ENCODE measurements around the gene LPCAT1.
"Not testable (repeated sequence)": the region's sequence is repeated elsewhere in the genome, so short reads cannot be mapped to it uniquely, and the experiment has no call there.

Gene LPCAT1

DNA sequence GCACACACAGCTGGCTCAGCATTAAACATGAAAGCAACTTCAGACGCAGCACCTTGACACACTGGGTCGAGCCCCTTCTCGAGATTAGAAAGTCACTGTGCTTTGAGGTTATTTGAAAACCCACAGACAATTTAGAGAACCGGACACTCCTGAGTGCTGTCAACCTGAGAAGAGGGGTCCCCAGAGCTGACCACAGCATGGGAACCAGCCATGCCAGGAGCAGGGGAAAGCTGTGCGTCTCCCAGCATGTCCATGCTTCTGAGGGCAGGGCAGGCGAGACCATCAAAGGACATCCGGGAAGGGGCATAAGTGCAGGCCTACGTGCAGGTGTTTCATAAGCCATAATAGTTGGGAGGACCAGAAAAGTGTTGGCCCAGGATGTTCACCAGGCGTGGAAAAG is 99.0 kb downstream of the LPCAT1 start:
- DNase-seq (ENCODE audit: low read depth): no peak

DNA sequence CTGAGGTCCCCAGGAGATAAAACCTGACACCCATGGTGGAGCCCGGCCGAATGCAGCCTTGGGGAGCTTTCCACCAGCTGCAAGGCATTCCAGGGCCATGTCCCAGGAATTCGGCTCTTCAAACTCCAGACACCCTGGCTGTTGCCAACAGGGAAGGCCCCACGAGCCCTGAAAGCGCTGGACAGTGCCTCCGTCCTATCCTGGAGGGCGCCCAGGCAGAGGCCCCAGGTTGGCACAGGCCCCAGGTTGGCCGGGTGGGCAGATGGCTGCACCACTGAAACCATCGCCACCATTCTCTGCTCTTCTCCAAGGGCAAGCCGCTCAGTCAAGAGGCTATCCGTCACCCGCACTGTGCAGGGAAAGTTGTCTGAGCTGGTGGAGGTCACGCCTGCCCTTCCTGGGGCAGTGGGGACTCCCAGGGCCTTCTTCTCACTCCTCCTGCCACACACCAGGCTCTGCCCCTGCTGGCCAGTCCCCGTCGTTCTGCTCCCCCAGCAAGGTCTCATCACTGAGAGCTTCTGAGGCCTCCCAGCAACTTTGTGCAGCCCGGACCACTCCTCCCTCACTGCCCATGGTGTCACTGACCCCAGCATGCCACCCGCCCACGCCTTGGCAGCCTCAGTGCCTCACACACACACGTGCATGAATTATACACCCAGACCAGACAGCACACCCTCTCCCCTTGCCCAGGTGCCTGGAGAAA is 99.7 kb downstream of the LPCAT1 start:
- no peak for DNase-seq (ENCODE audit: low read depth)

DNA sequence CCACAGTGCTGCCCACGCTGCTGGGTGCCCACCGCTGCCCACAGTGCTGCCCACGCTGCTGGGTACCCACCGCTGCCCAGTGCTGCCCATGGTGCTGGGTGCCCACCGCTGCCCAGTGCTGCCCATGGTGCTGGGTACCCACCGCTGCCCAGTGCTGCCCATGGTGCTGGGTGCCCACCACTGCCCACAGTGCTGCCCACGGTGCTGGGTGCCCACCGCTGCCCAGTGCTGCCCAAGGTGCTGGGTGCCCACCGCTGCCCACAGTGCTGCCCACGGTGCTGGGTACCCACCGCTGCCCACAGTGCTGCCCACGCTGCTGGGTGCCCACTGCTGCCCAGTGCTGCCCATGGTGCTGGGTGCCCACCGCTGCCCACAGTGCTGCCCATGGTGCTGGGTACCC is 101.2 kb downstream of the LPCAT1 start:
- not testable (repeated sequence) for DNase-seq (ENCODE audit: low read depth)

DNA sequence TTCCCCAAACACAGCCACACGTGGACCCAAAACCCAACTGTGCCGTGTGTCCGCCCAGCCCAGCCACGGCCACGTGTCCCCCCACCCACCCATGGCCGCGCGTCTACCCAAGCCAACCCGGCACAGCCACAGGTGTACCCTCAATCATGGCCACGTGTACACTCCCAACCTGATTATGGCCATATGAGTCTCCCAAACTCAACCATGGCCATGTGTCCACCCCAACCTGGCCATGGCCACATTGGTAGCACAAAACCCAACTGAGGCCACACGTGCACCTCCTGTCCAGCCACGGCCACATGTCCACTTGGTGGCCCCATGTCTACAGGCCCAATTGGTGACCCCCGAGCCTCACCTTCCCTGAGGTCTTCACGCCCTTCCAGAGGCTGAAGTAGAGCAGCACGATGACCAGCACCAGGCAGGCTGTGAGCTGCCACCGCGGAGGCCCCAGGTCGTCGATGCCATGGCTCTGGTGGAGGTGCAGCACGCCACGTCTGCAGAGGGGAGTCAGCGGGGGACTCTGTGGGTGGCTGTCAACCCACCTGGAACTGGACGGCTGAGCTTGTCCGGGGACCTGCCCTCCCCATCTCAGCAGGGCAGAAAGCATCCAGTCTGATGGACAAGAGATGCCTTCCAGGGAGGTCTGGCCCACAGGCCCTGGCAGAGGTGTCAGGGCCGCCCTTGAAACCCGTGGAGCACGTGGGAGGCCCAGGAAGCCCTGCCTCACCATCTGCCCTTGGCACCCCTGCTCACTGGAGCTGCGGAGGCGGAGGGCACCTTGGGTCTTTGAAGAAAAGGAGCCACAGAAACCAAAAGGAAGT is 102.0 kb downstream of the LPCAT1 start:
- no peak for DNase-seq (ENCODE audit: low read depth)

DNA sequence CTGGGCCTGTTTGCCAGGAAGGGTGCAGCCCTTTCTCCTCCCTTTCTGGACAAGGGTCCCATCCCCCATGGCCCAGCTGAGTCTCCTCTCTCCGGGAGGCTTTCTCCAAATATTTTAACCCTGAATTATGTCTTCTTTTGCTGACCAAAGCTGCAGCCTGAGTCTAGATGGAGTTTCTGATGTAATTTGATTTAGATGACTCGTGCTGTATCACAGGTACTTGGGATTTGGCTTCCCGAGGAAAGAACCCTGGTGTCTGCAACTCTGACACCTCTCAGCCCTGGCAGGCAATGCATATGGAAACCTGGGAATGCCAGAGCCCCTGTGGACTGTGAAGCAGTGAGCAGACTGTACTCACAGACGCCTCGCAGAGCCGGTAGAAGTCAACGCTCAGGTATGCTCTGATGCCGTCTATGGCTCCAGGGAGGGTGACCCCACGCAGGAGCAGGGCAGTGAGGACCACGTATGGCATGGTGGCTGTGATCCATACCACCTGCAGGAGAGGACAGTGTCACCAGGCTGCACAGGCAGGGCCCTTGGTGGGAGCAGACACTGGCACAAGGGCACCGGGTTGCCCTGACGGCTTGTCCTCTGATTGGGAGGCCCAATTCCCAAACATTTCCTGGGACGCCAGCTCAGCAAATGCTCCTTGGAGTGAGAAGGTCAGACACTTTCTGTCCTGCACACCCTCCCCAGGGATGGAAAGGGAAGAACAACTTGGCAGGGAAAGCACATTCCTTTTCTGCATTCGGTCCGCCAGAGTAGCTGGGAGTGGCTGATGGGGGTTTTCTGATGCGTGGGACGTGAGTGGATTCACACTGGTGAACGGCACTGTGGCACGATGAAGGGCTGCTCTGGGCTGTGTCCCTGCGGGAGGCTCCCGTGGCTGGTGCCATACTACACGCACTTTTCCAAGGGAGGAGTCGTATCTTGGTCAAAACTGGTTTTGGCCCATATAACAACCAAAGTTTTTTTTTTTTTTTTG is 103.3 kb downstream of the LPCAT1 start:
- DNase-seq (ENCODE audit: low read depth): no peak

DNA sequence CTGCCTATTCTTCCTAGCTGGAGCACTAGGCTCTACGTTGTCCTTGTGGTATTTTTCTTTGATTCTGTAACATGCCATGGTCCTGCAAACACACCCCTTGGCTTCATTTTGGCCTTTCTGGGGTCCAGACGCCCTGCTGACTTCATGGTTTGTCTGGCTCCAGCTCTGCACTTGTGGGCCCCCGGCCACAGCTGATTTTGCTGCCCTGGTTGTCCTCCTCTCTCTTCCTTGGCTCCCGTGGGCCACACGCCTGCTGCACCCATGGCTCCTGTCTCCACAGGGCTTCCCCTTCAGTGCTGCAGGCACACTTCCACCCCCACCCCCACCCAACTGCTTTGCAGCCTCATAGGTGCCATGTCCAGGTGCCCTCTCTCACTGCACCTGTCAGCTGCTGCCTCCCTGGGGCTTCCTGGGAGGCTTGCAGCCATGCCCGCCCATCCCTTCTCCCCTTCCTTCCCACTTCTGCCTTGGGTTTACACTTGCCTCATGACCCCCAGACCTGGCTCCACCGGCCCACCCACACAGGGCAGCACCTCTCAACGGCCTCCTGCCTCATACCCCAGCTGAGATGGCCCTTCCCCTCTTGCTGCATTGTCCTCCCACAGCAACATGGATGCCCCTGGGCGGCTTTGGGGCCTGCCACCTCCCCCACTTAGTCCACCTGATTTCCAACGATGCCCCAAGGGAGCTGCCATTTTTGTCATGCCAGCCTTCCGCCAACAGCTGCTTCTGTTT is 104.1 kb downstream of the LPCAT1 start:
- no peak for DNase-seq (ENCODE audit: low read depth)

DNA sequence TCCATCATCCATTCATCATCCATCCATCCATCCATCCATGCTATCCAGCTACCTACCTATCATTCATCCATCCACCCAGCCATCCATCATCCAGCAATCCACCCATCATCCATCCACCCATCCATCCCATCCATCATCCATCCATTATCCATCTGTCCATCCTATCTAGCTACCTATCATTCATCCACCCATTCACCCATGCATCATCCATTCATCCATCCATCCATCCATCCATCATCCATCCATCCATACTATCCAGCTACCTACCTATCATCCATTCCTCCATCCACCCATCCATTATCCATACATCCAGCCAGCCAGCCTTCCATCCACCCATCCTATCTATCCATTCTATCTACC is 104.9 kb downstream of the LPCAT1 start:
- no peak for DNase-seq (ENCODE audit: low read depth)

DNA sequence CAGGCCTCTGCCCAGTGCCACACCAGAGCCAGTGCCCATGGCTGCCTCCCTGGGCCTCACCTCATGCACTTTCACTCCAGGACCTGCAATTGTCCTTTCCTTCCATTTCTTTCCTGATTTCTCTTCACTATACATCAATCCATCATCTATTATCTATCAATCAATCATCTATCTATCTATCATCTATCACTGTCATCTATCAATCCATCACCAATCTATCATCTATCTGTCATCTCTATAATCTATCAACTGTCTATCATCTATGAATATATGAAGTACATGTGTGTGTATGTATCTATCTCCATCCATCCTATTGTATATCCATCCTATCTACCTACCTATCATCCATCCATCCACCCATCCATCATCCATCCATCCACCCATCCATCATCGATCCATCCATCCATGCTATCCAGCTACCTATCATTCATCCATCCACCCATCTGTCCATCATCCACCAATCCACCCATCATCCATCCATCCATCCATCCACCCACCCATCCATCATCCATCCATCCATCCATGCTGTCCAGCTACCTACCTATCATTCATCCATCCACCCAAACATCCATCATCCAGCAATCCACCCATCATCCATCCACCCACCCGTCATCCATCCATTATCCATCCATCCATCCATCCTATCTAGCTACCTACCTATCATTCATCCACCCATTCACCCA is 105.4 kb downstream of the LPCAT1 start:
- DNase-seq (ENCODE audit: low read depth): no peak

DNA sequence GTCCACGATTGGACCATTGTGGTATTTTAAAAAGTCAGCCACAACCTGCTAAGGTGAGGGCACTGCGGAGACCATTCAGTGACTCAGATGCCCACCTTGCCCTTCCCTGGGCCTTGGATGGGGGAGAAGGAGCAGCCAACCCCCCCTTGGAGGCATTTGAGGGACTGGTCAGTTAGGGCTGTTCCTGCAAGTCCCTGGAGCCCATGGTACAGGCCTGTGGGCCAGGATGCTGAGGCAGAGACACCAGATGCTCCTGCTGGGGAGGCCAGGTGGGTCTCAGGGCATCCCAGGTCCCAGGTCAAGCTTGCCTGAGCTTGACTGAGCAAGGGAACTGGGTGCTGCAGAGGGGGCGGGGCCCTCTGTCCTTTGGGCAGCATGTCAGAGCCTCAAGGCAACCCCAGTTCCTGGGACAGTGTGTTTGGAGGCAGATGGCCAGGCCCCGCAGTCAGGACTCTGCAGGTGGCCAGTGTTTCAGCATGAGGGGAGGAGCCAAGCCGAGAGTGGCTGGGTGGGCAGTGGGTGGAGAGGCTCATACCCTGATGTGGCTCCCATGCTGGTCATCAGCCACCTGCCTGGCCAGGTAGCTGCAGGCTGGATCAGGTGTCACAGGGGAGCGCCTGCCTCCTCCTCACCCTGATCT is 106.1 kb downstream of the LPCAT1 start:
- no peak for DNase-seq (ENCODE audit: low read depth)

DNA sequence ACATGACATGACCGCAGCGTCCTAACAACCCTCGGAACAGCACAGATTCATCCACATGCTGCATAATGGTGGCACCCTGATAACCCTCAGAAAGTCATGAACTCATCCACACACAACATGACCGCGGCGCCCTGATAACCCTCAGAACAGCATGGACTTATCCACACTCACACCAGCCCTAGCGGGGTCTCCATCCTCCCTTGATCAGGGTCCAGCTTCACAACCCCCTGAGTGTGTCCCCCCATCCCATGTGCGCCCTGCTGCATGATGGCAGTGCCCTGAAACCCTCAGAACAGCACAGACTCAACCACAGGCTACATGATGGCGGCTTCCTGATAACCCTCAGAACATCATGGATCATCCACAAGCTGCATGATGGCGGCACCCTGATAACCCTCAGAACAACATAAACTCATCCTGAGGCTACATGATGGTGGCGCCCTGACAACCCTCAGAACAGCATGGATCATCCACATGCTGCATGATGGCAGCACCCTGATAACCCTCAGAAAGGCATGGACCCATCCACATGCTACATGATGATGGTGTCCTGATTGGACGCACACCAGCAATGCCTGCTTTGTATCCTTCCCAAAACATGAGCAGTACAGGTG is 106.8 kb downstream of the LPCAT1 start:
- DNase-seq (ENCODE audit: low read depth): no peak

DNA sequence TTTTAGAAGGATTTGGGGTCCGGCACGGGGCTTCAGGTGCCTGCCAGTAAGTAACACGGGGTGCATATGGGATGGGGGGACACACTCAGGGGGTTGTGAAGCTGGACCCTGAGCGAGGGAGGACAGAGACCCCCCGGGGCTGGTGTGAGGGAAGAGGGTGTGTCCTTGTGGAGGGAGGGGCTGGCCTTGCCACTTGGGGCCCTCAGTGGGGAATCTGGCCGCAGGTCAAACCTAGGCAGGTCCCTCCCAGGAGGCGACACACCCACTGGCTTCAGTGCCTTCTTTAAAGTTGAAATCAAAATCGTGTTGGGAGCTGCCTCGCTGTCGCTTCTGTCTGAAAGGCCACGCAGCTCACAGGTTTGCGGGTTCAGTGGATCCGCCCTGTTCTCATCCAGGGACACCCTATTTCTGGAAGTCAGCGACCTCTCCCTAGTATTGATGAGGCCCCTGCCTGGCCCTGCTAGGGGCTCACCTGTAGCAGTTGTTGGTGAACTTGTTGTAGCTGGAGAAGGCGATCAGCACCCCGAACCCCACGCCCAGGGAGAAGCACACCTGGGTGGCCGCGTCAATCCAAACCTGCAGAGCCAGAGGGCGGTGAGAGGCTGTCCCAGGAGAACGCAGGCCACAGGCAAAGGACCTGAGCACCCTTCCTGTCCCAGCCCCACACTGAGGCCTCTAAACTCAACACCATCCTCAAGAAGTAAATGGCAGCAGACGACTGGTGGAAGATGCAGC is 108.0 kb downstream of the LPCAT1 start:
- DNase-seq (ENCODE audit: low read depth): no peak

DNA sequence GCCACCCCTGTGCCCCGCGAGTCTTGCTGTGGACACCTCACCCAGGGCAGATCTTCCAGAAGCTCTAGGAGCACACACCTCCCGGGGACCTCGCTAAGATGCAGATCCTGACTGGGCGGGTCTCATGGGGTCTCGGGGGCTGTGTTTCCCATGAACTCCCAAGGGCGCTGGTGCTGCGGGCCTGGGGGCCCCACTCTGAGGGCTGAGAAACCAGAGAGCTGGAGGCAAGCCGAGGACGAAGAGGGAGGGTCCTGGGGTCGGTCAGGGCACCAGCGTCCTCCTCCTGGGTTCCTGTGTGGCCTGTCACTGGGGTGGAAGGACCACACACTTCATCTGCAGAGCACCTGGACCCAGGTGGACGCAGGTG is 108.7 kb downstream of the LPCAT1 start:
- DNase-seq (ENCODE audit: low read depth): no peak

DNA sequence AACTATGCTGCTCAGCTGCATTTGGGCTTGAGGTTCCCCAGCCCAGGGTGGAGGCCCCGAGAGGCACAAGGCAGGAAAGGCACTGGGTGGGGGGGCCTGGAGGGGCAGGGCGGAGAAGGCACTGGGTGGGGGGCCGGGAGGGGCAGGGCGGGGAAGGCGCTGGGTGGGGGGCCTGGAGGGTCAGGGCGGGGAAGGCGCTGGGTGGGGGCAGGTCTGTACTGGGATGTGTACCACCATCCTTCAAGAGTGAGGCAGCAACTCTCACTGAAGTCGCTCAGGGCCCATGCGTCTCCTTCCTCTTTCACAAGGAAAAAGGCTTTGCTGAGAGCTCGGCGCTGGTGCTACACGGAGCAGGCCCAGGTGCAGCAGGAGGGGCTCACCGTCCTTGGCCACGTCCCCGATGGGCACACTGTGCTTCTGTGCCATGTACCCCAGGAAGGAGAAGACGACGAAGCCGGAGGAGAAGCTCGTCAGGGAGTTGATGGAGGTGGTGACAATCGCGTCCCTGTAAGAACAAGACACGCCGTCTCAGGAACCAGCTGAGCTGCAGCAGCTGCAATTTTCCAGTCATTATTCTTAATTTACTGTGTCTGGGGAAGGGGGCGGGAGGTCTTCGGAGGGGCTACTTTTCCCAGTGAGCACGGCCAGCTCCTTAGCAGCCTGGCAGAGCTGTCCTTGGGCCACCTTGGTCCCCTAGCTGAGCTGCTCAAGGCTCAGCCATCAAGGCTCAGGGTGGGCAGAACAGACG is 109.3 kb downstream of the LPCAT1 start:
- no peak for DNase-seq (ENCODE audit: low read depth)

DNA sequence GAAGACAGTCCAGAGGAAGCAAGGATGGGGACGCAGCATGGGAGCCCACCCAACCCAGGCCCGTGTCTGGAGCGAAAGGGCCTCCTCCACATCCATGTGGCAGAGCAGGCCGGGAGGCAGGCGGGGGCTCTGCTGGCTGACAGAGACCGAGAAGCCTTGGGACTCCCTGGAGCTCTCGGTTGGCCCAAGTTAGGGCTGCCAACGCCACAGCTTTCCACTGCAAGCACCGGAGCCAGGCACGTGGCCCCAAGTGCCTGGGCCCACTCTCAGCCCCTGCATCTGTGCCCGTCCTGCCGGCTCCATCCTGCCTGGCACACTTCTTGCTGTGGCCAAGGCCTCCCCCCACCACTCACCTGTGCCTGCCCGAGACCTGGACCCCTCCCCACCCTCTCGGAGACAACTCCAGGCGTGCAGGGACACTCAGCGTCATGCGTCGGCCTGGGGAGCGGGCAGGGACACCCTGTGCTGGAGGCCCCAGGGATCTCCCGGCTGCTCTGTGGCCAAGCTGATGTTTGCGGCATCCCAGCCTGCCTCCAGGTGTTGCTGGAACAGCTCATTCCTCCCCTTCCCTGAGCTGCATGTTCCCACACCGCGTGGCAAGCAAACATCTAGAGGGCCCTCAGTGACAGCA is 110.0 kb downstream of the LPCAT1 start:
- no peak for DNase-seq (ENCODE audit: low read depth)

DNA sequence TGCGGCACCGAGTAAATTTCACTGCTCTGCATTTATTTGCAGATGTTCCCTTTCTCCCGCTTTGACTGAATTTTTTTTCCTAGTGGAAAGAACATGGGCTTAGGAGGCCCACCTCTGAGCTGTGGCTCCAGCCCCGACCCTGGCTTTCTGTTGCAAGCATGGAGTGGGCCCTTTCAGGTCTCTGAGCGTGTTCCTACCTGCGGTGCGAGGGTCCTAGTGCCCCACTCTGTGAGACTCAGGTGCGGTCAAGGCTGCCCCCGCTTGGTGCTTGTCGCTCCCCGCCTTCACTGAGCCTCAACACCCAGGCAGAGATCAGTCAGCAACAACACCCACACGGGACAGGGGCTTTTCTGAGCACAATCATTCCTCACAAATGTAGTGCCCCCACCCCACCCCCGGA is 110.5 kb downstream of the LPCAT1 start:
- no peak for DNase-seq (ENCODE audit: low read depth)

DNA sequence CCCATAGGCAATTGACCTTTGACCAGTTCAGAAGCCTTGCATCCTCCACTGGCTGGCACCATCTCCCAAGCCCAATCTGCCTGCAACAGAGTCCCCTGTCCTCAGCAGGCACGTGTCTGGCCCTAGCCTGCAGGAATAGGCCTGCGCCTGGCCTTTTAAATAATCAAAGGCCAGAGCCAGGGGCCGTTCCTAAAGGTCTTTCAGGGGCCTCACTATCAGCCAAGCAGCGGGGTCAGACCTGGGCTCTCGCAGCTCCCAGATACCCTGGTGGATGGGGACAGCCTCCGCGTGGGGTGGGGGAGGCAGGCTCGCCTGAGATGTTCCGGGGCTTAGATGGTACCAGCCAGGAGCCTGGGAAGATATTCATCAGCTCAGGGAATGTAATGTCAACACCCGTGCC is 111.1 kb downstream of the LPCAT1 start:
- no peak for DNase-seq (ENCODE audit: low read depth)

DNA sequence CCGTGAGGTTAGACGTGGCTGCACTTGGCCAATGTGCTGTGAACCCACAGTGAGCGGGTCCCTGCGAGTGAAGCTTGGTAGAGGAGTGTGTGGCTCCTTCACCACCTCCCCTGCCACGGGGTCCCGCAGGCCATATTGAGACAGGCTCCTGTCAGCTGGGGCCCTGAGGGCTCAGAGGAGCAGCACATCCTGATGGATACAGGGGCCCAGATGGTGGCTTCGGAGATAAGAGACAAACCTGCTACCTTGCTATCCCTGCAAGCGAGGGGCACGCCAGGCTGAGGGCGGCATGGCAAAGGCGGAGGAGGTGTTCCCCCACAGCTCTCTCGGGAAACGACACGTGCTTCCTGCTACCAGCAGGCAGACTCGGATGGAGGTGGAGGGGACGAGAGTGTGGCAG is 111.6 kb downstream of the LPCAT1 start:
- no peak for DNase-seq (ENCODE audit: low read depth)

Data from stimulated activated CD8-positive, alpha-beta memory T cell treated with anti-CD3 and anti-CD28 coated beads, Interleukin-7, amount 100 ng/mL, for 24 hours (primary cell).